RKO (cell line): ENCODE measurements around the gene TMEM69.
"Not testable (repeated sequence)": the region's sequence is repeated elsewhere in the genome, so short reads cannot be mapped to it uniquely, and the experiment has no call there.

Source experiments
- DNase-seq: peaks from one replicate; pipeline ENCODE4 v3.0.0-alpha.2; 2016; ENCODE audit warnings: low spot score

Gene TMEM69

GRCh38 chr1:45687754-45688740 lies at the start of gene TMEM69:
TSS of gene TMEM69 (plus strand) at chr1:45688181. CDS start at chr1:45691069, 2,888 bp downstream.
- peak; percentile 93 for DNase-seq

- DNase-seq = no peak
Measured at GRCh38 chr1:45640293-45640692, 47.7 kb upstream of the TMEM69 start.

- DNase-seq = no peak
Measured at GRCh38 chr1:45643321-45643720, 44.7 kb upstream of the TMEM69 start.

- DNase-seq = peak; percentile 27
Measured at GRCh38 chr1:45643978-45644377, 44.0 kb upstream of the TMEM69 start.

GRCh38 chr1:45644661-45645060 lies 43.3 kb upstream of the TMEM69 start:
- DNase-seq = no peak

GRCh38 chr1:45647248-45648021 lies 40.5 kb upstream of the TMEM69 start:
- no peak for DNase-seq

GRCh38 chr1:45654540-45655280 lies 33.3 kb upstream of the TMEM69 start:
- DNase-seq = no peak

- no peak for DNase-seq
Measured at GRCh38 chr1:45656573-45657226, 31.3 kb upstream of the TMEM69 start.

GRCh38 chr1:45658171-45658570 lies 29.8 kb upstream of the TMEM69 start:
- DNase-seq = no peak

- no peak for DNase-seq
Measured at GRCh38 chr1:45659222-45659621, 28.8 kb upstream of the TMEM69 start.

- DNase-seq = no peak
Measured at GRCh38 chr1:45660336-45660735, 27.6 kb upstream of the TMEM69 start.

- no peak for DNase-seq
Measured at GRCh38 chr1:45666836-45667235, 21.1 kb upstream of the TMEM69 start.

- no peak for DNase-seq
Measured at GRCh38 chr1:45667321-45668111, 20.5 kb upstream of the TMEM69 start.

GRCh38 chr1:45668526-45668925 lies 19.5 kb upstream of the TMEM69 start:
- no peak for DNase-seq

GRCh38 chr1:45669379-45669778 lies 18.6 kb upstream of the TMEM69 start:
- DNase-seq = no peak

GRCh38 chr1:45669859-45670655 lies 17.9 kb upstream of the TMEM69 start:
- DNase-seq = no peak

GRCh38 chr1:45673956-45674355 lies 14.0 kb upstream of the TMEM69 start:
- no peak for DNase-seq

GRCh38 chr1:45674478-45674877 lies 13.5 kb upstream of the TMEM69 start:
- no peak for DNase-seq

- not testable (repeated sequence) for DNase-seq
Measured at GRCh38 chr1:45676553-45676952, 11.4 kb upstream of the TMEM69 start.

- no peak for DNase-seq
Measured at GRCh38 chr1:45677751-45678245, 10.2 kb upstream of the TMEM69 start.
